Measurements from ENCODE around the gene PTPA.
A peak's percentile ranks its signal among the peaks of the same experiment; 100 is the strongest.

PTPA gene

GRCh38 chr9:129138476-129139232 lies 27.4 kb downstream of the PTPA start:
- DNase-seq: no peak

- DNase-seq: peak; percentile 73
These were observed 28.2 kb downstream of the PTPA start for GRCh38 chr9:129139233-129139992.

- DNase-seq: peak; percentile 81
These were observed 28.8 kb downstream of the PTPA start for GRCh38 chr9:129139993-129140396.

DNA sequence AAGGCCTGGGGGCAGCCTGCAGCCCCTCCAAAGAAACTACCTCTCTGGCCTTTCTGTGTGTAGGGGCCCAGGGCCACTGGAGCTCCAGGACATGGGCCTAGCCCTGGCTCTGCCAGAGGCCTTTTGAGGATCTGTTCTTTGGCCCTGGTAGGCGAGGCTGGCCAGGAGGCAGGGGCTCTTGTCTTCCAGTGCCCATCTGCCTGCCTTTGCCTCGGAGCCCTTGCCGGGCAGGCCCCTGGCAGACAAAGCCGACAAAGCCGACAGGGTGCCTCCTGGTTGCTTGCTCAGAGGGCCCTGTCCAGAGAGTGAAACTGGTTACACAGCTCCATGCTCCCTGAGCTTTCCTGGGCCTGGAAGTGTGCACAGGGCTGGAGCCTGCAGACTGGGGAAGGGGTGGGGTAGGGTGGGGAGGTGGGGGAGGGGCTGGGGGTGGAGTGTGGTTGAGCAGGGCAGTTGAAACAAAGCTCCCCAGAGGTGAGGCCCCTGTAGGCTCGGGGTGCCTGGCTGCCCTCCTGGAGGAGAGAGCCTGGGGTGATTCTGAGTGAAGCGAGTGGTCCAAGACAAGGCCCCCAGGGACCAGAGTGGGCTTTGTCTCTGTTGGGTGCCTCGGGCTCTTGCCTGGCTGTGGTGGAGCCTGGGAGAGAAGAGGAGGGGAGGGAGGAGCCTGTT lies 29.3 kb downstream of the PTPA start:
- peak; percentile 21 for DNase-seq

- no peak for DNase-seq
These were observed 30.1 kb downstream of the PTPA start for GRCh38 chr9:129141066-129142041.

GRCh38 chr9:129142138-129142935 lies 31.1 kb downstream of the PTPA start:
- no peak for DNase-seq

DNA sequence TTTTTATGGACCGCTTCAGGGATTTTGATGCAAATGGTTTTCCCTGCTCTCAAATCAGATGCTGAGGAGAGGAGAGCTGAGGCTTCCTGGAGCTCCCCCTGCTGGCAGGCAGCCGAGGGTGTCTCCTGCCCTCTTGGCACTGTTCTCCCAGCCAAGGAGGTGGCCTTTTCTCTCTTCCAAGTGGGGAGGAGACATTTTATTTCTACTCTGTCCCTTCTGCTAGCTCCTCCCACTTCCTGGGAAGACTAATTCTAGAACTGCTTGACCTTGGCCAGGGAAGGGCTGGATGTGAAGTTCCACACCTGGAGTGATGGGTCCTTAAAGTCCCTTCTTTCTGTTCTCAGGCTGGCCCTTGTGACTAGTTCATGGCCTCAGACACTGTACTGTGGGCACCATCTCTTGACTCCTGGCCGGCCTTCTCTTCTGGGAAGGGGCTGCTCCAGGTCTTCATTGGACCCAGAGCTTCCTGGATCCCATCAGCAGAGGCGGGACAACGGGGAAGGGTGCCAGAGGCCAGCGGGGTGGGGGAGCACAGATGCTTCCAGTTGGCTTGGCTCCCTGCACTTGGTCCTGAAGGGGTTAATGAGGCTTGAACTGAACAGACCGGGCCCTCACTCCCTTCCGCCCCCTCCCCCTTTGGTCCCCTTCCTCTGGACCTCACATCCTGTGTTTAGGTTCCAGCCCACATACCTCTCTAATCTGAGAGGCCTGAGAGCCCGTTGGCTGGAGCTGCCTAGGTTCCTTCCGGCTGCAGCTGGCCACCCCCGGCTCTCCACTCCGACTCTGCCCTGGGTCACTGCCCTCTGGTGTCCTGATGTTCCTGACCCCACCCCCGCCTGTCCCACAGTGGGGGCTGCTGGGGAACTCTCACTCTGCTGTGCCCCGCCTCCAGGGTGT lies 32.1 kb downstream of the PTPA start:
- DNase-seq: peak; percentile 75

DNA sequence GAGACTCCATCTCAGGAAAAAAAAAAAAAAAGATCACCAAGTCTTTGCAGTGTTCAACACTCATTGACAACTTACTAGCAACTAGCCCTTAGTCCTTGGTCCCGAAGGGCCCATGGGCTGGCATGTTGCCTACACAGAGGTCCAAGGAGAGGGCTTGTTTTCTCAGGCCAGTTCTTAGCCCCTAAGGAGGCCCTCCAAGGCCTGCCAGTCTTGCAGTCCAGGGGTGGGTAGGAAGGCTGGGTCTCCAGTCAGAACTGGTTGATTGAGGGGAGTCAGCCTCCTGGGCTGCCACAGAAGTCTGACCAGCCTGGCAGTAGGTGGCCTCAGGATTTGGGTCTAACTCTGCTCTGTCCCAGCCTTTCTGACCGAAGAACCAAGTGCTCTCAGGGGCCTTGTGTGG lies 34.1 kb downstream of the PTPA start:
- no peak for DNase-seq

DNA sequence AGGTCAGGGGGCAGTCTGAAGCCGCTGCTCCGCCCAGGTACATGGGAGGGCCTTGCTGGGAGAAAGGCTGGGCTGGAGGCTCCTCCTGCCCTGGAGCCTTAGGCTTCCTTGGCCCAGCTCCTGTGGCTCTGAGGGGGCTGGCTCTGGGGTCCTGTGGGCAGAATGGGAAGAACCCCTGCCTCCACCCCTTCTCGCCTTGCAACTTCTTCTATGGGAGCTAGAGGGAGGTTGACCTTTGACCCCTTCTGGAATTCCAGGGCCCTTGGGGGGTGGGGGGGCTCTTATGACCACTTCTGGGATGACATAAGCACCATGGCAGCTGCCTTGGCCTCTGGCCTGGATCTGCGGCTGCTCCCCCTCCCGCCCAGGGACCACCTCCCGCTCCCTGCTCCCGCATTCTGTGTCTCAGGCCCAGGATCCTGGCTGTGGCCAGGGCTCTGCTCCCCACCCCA lies 34.7 kb downstream of the PTPA start:
- no peak for DNase-seq

GRCh38 chr9:129146441-129146941 lies 35.3 kb downstream of the PTPA start:
- no peak for DNase-seq

GRCh38 chr9:129148463-129149204 lies 37.4 kb downstream of the PTPA start:
- DNase-seq: no peak

DNA sequence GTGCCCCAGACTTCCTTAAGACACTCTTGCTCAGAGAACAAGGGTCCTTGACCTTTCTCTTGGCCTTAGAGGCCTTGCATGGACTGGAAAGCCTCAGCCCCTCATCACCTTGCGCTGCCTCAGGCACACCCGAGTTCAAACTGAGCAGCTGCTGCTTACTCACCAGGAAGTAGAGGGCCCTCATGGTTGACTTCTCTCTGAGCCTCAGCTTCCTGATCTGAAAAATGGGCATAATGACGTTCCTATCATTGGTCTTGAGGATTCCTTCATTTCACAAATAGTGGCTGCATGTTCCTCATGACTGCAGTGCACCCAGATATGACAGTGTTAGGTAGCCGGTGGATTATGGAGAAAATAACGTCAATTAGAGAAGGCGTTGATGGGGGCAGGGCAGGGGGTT lies 38.2 kb downstream of the PTPA start:
- DNase-seq: no peak

- DNase-seq: no peak
These were observed 38.9 kb downstream of the PTPA start for GRCh38 chr9:129150122-129150521.

DNA sequence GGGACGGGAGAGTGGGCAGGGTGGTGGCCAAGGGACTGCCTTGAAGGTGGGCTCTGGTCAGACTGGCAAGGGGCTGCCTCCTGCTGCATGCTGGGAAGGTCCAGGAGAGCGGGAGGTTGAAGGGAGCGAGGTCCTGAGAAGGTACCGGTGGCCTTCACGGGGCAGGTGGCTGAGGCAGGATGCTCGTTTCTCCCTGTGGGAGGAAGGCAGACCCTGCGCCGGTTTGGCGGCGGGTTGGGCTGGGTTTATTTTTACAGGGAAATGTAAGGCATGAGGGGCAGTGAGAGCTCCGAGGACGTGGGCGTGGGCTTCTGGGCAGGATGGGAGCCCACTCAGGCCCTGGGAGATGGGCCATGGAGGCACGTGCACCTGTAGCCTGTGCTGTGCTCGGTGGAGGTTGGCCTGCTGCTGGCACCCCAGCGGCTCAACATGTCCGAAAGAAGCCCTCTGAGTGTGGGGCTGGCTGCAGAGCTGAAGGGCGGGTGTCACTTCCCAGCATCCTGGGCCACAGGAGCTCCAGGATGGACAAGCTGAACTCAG lies 39.5 kb downstream of the PTPA start:
- DNase-seq: no peak

DNA sequence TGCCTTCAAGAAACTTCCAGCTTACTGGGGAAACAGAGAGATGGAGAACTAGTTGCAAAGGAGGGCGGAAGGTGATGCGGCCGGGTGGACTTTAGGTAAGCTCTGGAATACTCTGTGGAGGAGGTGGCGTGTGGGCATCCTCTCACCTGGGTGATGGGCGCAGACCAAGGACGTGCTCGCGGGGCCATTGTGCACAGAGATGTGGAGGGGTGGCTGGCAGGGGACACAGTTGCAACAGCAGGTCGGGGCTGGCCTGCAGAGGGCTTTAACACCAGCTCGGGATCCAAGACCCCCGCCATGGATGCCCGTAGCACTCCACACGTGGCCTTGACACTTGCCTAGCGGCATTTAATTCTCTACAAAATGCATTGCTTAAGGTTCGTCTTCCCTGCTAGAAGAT lies 40.3 kb downstream of the PTPA start:
- DNase-seq: no peak

GRCh38 chr9:129154866-129155477 lies 43.8 kb downstream of the PTPA start:
- DNase-seq: no peak

GRCh38 chr9:129156163-129156562 lies 44.9 kb downstream of the PTPA start:
- no peak for DNase-seq

DNA sequence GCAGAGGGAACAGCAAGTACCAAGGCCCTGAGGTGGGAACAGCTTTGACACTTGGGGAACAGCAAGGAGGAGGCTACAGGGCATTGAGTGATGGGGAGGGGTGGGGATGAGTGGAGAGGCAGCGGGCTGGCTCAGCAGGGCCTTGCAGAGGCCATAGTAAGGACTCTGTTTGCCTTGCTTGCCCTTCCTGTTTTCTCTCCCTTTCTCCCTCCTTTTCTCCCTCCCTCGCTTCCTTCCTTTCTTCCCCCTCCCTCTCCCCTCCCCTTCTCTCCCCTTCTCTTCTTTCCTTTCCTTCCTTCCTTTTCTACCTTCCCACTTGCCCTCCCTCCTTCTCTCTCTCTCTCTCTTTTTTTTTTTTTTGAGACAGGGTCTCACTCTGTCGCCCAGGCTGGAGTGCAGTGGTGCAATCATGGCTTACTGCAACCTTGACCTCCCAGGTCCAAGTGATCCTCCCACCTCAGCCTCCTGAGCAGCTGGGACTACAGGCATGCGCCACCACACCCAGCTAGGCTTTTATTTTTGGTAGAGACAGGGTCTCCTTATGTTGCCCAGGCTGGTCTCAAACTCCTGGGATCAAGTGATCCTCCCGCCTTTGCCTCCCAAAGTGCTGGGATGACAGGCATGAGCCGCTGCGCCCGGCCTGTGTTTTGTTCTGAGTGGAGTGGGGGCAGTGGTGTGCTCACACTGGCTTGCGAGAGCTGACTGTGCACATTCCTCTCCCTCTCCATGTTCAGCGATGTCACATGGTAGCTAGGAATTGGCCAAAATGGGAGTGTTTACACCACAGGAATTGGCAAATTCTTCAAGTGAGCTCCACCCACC lies 49.7 kb downstream of the PTPA start:
- DNase-seq: no peak
